GM23338 (cell line): ENCODE measurements around the gene PPFIA4.

Experiments used
- CREB1 ChIP-seq: fragments of 250-450 bp; sonication (Bioruptor Pico); IDR thresholded peaks from 2 replicates; pipeline ENCODE4 v1.5.0; 2020; ENCODE audit warnings: low read depth, mild to moderate bottlenecking, moderate library complexity
- EZH2phosphoT487 ChIP-seq: fragments of 200-600 bp; sonication (generic); IDR thresholded peaks from one replicate; pipeline ENCODE4 v1.8.1; 2018; ENCODE audit warnings: antibody characterized with exemption; ENCODE audit not compliant: unreplicated experiment
- POLR2AphosphoS5 ChIP-seq: IDR thresholded peaks from 2 replicates; pipeline ENCODE4 v1.6.1; 2016; ENCODE audit warnings: antibody characterized with exemption, low read depth

DNA sequence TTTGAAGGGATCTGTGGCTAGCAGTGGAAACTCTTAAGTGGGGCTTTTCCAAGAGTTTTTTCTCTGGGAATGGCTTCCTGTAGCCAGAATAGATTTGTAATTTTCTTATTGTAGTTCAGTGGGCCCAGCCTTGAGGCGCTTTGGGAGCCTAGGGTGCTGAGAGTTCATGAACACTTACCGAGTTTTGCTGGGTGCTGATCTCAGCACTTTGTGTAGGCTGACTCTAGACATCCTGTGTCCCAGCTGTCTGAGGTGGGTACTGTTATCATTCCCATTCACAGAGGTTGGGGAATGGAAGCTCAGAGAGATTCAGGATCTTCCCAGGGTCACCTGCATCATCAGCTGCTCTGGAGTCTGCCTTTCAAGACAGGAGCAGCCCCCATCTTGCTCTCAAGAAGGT is 7.0 kb downstream of the PPFIA4 start:
- TF ChIP-seq EZH2phosphoT487 (no peak), POLR2AphosphoS5 (no peak), CREB1 (CRISPR knock-in tag) (no peak)
